Heart left ventricle (tissue), 13 donors: ENCODE measurements around the gene CASK.

ENCODE experiments used
- POLR2A ChIP-seq, 2 donors: fragments of 450-650 bp; IDR thresholded peaks; one replicate each; pipeline ENCODE4 v1.6.1; 2017; ENCODE audit warnings: antibody characterized with exemption in 2 of 2, mild to moderate bottlenecking in 2 of 2, moderate library complexity in 2 of 2
- TF ChIP-seq, protein P1 (sequence below), 12 donors: fragments of 200-600 bp; sonication (generic) in 4 of 12; IDR thresholded peaks; one replicate each; pipeline versions ENCODE4 v1.5.0 to v1.8.0; 2018 to 2022; ENCODE audit warnings: antibody characterized with exemption in 12 of 12, mild to moderate bottlenecking in 5 of 12
- donor health status: ischemic (EF 13 %, LVEDD 7.1; RV severe dilation, severe dysfunction).
- donor health status: DM: no; HTN: yes; CAD: no.
- donor health status: DM: no; HTN: no; CAD: no.
- donor health status: ischemic (EF 25% LVEDD 6.9; RV normal size, moderate dysfunction).
- donor health status: ischemic (EF 25% LVEDD 5.7; RV mildly dilated, moderate dysfunction).
- donor health status: ischemic (EF 35%, LVEDD 5.7; RV mildly dilated, moderate dysfunction).
- donor health status: nonischemic (EF 11% LVEDD 7.7; RV severe dilation, severe dysfunction).
- donor health status: DM: yes; HTN: yes; CAD: no.
- donor health status: PGD.
- donor health status: ischemic (EF 29% LVEDD 5.4; RV normal size, mild dysfunction).
- donor health status: nonischemic (EF 23%, LVEDD 6.1; RV moderate dilation, normal function).

DNA sequence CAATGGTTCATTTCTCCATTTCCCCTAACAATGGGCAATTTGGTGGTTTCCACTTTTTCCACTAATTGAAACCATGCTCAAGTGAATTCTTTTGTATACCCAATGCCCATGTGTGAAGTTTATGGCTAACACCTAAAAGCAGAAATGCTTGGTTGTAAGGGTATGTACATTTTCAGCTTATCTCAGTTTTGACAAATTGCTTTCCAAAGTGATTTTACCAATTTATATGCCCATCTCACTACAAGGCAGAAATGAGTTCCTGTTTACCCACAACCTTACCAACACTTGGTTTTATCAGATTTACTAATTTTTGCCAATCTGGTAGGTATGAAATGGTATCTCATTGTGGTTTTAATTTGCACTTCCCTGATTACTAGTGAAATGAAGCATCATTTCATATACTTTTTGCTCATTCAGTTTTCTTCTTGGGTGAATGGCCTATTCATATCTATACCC, 219.8 kb downstream of the CASK start:
- TF ChIP-seq, protein P1, sequence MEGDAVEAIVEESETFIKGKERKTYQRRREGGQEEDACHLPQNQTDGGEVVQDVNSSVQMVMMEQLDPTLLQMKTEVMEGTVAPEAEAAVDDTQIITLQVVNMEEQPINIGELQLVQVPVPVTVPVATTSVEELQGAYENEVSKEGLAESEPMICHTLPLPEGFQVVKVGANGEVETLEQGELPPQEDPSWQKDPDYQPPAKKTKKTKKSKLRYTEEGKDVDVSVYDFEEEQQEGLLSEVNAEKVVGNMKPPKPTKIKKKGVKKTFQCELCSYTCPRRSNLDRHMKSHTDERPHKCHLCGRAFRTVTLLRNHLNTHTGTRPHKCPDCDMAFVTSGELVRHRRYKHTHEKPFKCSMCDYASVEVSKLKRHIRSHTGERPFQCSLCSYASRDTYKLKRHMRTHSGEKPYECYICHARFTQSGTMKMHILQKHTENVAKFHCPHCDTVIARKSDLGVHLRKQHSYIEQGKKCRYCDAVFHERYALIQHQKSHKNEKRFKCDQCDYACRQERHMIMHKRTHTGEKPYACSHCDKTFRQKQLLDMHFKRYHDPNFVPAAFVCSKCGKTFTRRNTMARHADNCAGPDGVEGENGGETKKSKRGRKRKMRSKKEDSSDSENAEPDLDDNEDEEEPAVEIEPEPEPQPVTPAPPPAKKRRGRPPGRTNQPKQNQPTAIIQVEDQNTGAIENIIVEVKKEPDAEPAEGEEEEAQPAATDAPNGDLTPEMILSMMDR (IDR thresholded peaks at IDR 0.05), result no peak
- TF ChIP-seq POLR2A (IDR thresholded peaks at IDR 0.05), result no peak
